ENCODE results near the gene GP2. TPM values are rescaled to one million over a fixed set of nuclear protein-coding genes. Genes with fewer than 3 reads are reported as not detected.

The GP2 gene
- total and polyA plus RNA-seq, 10 donors: 0.26 to 4.9 (median 0.99) TPM; not detected in 4

GRCh38 chr16:20303012-20303411 lies 24.3 kb downstream of the GP2 start:
- H3K4me3 ChIP-seq: no peak overlapping the region
- no peaks in the 10 kb centered on the region for H3K4me1 ChIP-seq
- DNase-seq: no peak
- TF ChIP-seq, protein P1, sequence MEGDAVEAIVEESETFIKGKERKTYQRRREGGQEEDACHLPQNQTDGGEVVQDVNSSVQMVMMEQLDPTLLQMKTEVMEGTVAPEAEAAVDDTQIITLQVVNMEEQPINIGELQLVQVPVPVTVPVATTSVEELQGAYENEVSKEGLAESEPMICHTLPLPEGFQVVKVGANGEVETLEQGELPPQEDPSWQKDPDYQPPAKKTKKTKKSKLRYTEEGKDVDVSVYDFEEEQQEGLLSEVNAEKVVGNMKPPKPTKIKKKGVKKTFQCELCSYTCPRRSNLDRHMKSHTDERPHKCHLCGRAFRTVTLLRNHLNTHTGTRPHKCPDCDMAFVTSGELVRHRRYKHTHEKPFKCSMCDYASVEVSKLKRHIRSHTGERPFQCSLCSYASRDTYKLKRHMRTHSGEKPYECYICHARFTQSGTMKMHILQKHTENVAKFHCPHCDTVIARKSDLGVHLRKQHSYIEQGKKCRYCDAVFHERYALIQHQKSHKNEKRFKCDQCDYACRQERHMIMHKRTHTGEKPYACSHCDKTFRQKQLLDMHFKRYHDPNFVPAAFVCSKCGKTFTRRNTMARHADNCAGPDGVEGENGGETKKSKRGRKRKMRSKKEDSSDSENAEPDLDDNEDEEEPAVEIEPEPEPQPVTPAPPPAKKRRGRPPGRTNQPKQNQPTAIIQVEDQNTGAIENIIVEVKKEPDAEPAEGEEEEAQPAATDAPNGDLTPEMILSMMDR (IDR thresholded peaks at IDR 0.05 in 8 of 11, conservative IDR thresholded peaks at IDR 0.05 in 3 of 11): no peak
- TF ChIP-seq POLR2AphosphoS5 (IDR thresholded peaks at IDR 0.05) (no peak), POLR2A (IDR thresholded peaks at IDR 0.05) (no peak)
- H3K9me3 ChIP-seq: no peaks in the 10 kb centered on the region
- intact Hi-C loops (cut with DNase I; ENCODE audit: low total_unique reads): loop anchor here (5.0 kb wide), 1 partner anchor 396 kb away; no protein-coding TSS in a partner anchor
- 47 to 65% (median 60%) methylated on average over 4 of the region's 4 CpGs for WGBS, 5 donors
- no peak overlapping the region for H3K27ac ChIP-seq
- peaks cover 0 to 25% (median 0%) of the 10 kb centered on the region in 7 donors for H3K27me3 ChIP-seq (replicated peaks in 1 of 7)
- H3K36me3 ChIP-seq: no peaks in the 10 kb centered on the region

DNA sequence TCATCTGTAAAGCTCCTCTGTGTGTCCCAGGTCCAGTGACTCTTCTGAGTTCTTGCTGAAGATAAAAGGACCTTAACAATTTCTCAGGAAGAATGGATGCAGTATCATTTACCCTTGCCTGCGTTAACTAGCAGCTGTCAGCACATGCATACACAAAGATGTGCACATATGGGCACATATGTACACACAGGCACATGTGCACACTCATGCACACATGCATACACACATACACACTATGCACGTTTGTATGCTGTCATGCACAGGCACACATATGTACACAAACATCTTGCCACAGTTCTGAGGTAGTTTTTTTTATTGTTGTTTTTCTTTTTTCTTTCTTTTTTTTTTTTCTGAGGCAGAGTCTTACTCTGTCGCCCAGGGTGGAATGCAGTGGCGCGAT lies 24.9 kb downstream of the GP2 start:
- WGBS, 5 donors: 71 to 85% (median 78%) methylated on average over 5 of the region's 5 CpGs
- H3K9me3 ChIP-seq: no peaks in the 10 kb centered on the region
- H3K27ac ChIP-seq: no peak overlapping the region
- intact Hi-C loops (cut with DNase I; ENCODE audit: low total_unique reads): loop anchor here (5.0 kb wide), 1 partner anchor 395 kb away; no protein-coding TSS in a partner anchor
- H3K4me3 ChIP-seq: no peak overlapping the region
- DNase-seq: no peak
- H3K36me3 ChIP-seq: no peaks in the 10 kb centered on the region
- H3K4me1 ChIP-seq: no peaks in the 10 kb centered on the region
- TF ChIP-seq POLR2AphosphoS5 (IDR thresholded peaks at IDR 0.05) (no peak), POLR2A (IDR thresholded peaks at IDR 0.05) (no peak)
- TF ChIP-seq, protein P1 (IDR thresholded peaks at IDR 0.05 in 8 of 11, conservative IDR thresholded peaks at IDR 0.05 in 3 of 11): no peak
- peaks cover 0 to 25% (median 0%) of the 10 kb centered on the region in 7 donors for H3K27me3 ChIP-seq (replicated peaks in 1 of 7)

DNA sequence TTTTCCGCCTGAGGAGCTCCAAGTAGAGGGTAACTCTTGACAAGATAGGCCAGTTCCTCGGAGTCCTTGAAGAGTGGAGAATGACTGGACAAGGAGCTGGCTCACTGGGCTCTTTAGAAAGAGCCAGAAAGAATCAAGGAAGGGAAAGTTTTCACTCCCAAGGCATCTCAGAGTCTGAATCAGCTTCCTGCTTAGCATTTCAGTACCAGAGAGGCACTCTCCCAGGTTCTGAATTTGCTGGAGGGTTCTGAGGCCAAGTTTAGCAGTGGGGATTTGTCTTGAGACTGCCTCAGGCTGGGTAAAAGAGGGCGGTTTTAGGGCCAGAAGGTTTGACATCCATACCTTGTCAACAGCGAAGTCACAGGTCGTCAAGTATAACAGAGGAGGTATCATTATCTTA lies 25.5 kb downstream of the GP2 start:
- DNase-seq: no peak
- no peaks in the 10 kb centered on the region for H3K36me3 ChIP-seq
- H3K27me3 ChIP-seq (replicated peaks in 1 of 7): peaks cover 0 to 25% (median 0%) of the 10 kb centered on the region in 7 donors
- no peak for TF ChIP-seq POLR2A (IDR thresholded peaks at IDR 0.05)
- TF ChIP-seq, protein P1 (IDR thresholded peaks at IDR 0.05 in 8 of 11, conservative IDR thresholded peaks at IDR 0.05 in 3 of 11): no peak
- TF ChIP-seq POLR2AphosphoS5 (IDR thresholded peaks at IDR 0.05): no peak
- WGBS, 5 donors: 60 to 78% (median 68%) methylated on average over 5 of the region's 5 CpGs
- no peak overlapping the region for H3K27ac ChIP-seq
- no peaks in the 10 kb centered on the region for H3K9me3 ChIP-seq
- intact Hi-C loops (cut with DNase I; ENCODE audit: low total_unique reads): loop anchor here (5.0 kb wide), 1 partner anchor 395 kb away; no protein-coding TSS in a partner anchor
- no peak overlapping the region for H3K4me3 ChIP-seq
- H3K4me1 ChIP-seq: no peaks in the 10 kb centered on the region

GRCh38 chr16:20300312-20301097 lies 26.8 kb downstream of the GP2 start:
- WGBS, 5 donors: 22 to 26% (median 25%) methylated on average over 16 of the region's 16 CpGs
- intact Hi-C loops (cut with DNase I; ENCODE audit: low total_unique reads): loop anchor here (5.0 kb wide), 1 partner anchor 393 kb away; no protein-coding TSS in a partner anchor
- TF ChIP-seq, protein P1 (IDR thresholded peaks at IDR 0.05 in 8 of 11, conservative IDR thresholded peaks at IDR 0.05 in 3 of 11): peak in 9 of 11 experiments; percentile 45 to 74 (median 57)
- TF ChIP-seq POLR2AphosphoS5 (IDR thresholded peaks at IDR 0.05): no peak
- TF ChIP-seq POLR2A (IDR thresholded peaks at IDR 0.05): no peak
- no peaks in the 10 kb centered on the region for H3K36me3 ChIP-seq
- H3K4me3 ChIP-seq: no peak overlapping the region
- DNase-seq: no peak
- H3K9me3 ChIP-seq: no peaks in the 10 kb centered on the region
- peaks cover 0 to 31% (median 0%) of the 10 kb centered on the region in 7 donors for H3K27me3 ChIP-seq (replicated peaks in 1 of 7)
- no peak overlapping the region for H3K27ac ChIP-seq
- no peaks in the 10 kb centered on the region for H3K4me1 ChIP-seq
